Caco-2 (cell line): ENCODE measurements around the gene FBXL12. TPM values are rescaled to one million over a fixed set of nuclear protein-coding genes. Genes with fewer than 3 reads are reported as not detected.

Source experiments
- BruUV-seq: library from RNA; stranded (reverse); fragments of 400-500 nt; replicated peaks from 2 replicates; lab custom pipeline; 2021; lab: Mats Ljungman, UMichigan
- CTCF ChIA-PET: fragments of 300-600 bp; sonication (Branson Sonifier 250); formaldehyde crosslinking; loops from one replicate; lab custom pipeline; 2022; ENCODE audit warnings: antibody characterized with exemption; lab: Charles Lee
- POLR2A ChIA-PET: fragments of 300-600 bp; sonication (Branson Sonifier 250); formaldehyde crosslinking; loops from one replicate; lab custom pipeline; 2022; ENCODE audit warnings: antibody characterized with exemption; lab: Charles Lee
- DNase-seq, 2 experiments: peaks; one replicate each; pipeline versions ENCODE4 v3.0.0 to v3.0.0-alpha.2; 2020 to 2022
- H3K27me3 ChIP-seq: replicated peaks from 2 replicates; pipeline ENCODE4 v1.6.0; 2011; ENCODE audit warnings: low read length; ENCODE audit not compliant: control insufficient read depth, insufficient read depth
- H3K36me3 ChIP-seq: 2 replicates; pipeline ENCODE4 v1.5.1; 2011; ENCODE audit warnings: low read length; ENCODE audit not compliant: control insufficient read depth, insufficient read depth
- H3K4me1 ChIP-seq: fragments of 250-450 bp; sonication (Bioruptor Pico); 2 replicates; pipeline ENCODE4 v1.5.1; 2020; ENCODE audit warnings: mild to moderate bottlenecking
- H3K4me3 ChIP-seq: 2 replicates; pipeline ENCODE4 v1.5.1; 2011; ENCODE audit warnings: low read depth, mild to moderate bottlenecking, control low read depth, low read length
- H3K9me3 ChIP-seq: fragments of 250-450 bp; sonication (Bioruptor Pico); 2 replicates; pipeline ENCODE4 v1.5.1; 2020; ENCODE audit warnings: mild to moderate bottlenecking, moderate library complexity
- H3K27ac Mint-ChIP-seq: one replicate; pipeline ENCODE4 v1.8.0; 2022; ENCODE audit warnings: mixed read lengths; ENCODE audit not compliant: unreplicated experiment
- H3K27me3 Mint-ChIP-seq: one replicate; pipeline ENCODE4 v1.8.0; 2022; ENCODE audit warnings: mixed read lengths; ENCODE audit not compliant: insufficient read depth, unreplicated experiment
- H3K36me3 Mint-ChIP-seq: one replicate; pipeline ENCODE4 v1.8.0; 2022; ENCODE audit warnings: mild to moderate bottlenecking, mixed read lengths; ENCODE audit not compliant: insufficient read depth, unreplicated experiment
- H3K4me1 Mint-ChIP-seq: one replicate; pipeline ENCODE4 v1.8.0; 2022; ENCODE audit warnings: low read depth, mixed read lengths; ENCODE audit not compliant: unreplicated experiment
- H3K4me3 Mint-ChIP-seq: one replicate; pipeline ENCODE4 v1.8.0; 2022; ENCODE audit warnings: mild to moderate bottlenecking, moderate library complexity, mixed read lengths; ENCODE audit not compliant: unreplicated experiment
- H3K9me3 Mint-ChIP-seq: one replicate; pipeline ENCODE4 v1.8.0; 2022; ENCODE audit warnings: mixed read lengths; ENCODE audit not compliant: unreplicated experiment
- CTCF ChIP-seq, 2 experiments: fragments of 200-600 bp in 1 of 2; IDR thresholded peaks; 1 replicate in 1 of 2; 2 replicates in 1 of 2; pipeline versions ENCODE4 v1.5.1 to v1.8.0; 2011 to 2022; ENCODE audit warnings: antibody characterized with exemption in 1 of 2, control low read depth in 1 of 2, inconsistent platforms in 1 of 2, low read depth in 1 of 2, low read length in 1 of 2, mild to moderate bottlenecking in 1 of 2, moderate library complexity in 1 of 2; ENCODE audit not compliant: insufficient read depth in 1 of 2, severe bottlenecking in 1 of 2, unreplicated experiment in 1 of 2
- intact Hi-C: fragments of 100-400 bp; cut with micrococcal nuclease; formaldehyde crosslinking; loops from one replicate; pipeline ENCODE4 v1.10.0; 2022; ENCODE audit not compliant: unreplicated experiment
- total RNA-seq: library from RNA; stranded (reverse); gene quantifications from 2 replicates; pipeline ENCODE4 v1.2.3, GENCODE V29; 2022

Gene FBXL12
- total RNA-seq, 1 experiment from 2014 or later = 39.9 TPM

- H3K36me3 Mint-ChIP-seq = no peaks in the 10 kb centered on the region
- POLR2A ChIA-PET = no interaction called here
- no peak overlapping the region for H3K4me3 ChIP-seq
- no peaks in the 10 kb centered on the region for H3K9me3 Mint-ChIP-seq
- H3K36me3 ChIP-seq = no peaks in the 10 kb centered on the region
- no peaks in the 10 kb centered on the region for H3K9me3 ChIP-seq
- TF ChIP-seq CTCF (IDR thresholded peaks at IDR 0.05; ENCODE audit: insufficient read depth in 1 of 2, low read depth in 1 of 2, low read length in 1 of 2, severe bottlenecking in 1 of 2, unreplicated experiment in 1 of 2) = no peak
- CTCF ChIA-PET = interaction anchor here (0.6 kb wide), 2 partner anchors 62 to 80 kb away, joined by 3 read pairs; no protein-coding TSS in a partner anchor
- H3K27me3 ChIP-seq = no peaks in the 10 kb centered on the region
- H3K27ac Mint-ChIP-seq = no peak overlapping the region
- H3K4me1 ChIP-seq = no peaks in the 10 kb centered on the region
- H3K27me3 Mint-ChIP-seq = peaks cover 3% of the 10 kb centered on the region
- intact Hi-C loops = no loop called here
- no peak overlapping the region for H3K4me3 Mint-ChIP-seq
- no peaks in the 10 kb centered on the region for H3K4me1 Mint-ChIP-seq
- DNase-seq = no peak
- BruUV-seq = no TSS peak
Measured at GRCh38 chr19:9860407-9860806, 41.5 kb upstream of the FBXL12 start.

DNA sequence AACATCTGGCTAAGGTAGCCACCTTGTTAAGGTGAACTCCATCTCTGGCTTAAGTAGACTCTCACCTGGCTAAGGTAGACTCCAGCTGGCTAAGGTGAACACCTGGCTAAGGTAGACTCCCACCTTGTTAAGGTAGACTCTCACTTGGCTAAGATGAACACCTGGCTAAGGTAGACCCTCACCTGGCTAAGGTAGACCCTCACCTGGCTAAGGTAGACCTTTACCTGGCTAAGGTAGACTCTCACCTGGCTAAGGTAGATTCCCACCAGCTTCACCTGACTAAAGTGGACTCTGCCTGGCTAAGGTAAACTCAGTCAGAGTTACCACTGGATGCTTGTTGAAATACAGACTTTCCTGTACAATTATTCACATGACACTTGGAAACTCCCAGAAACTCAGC is 39.9 kb upstream of the FBXL12 start:
- Histone ChIP-seq H3K9me3 (no peaks in the 10 kb centered on the region), H3K4me3 (no peak overlapping the region), H3K27me3 (no peaks in the 10 kb centered on the region), H3K36me3 (no peaks in the 10 kb centered on the region), H3K4me1 (no peaks in the 10 kb centered on the region)
- POLR2A ChIA-PET = interaction anchor here (0.6 kb wide), 1 partner anchor 30 kb away, joined by 3 read pairs; no protein-coding TSS in a partner anchor
- peaks cover 3% of the 10 kb centered on the region for H3K27me3 Mint-ChIP-seq
- DNase-seq = no peak
- no peak overlapping the region for H3K27ac Mint-ChIP-seq
- no peaks in the 10 kb centered on the region for H3K4me1 Mint-ChIP-seq
- no peak overlapping the region for H3K4me3 Mint-ChIP-seq
- peaks cover 4% of the 10 kb centered on the region for H3K36me3 Mint-ChIP-seq
- CTCF ChIA-PET = no interaction called here
- intact Hi-C loops = no loop called here
- H3K9me3 Mint-ChIP-seq = peaks cover 5% of the 10 kb centered on the region
- no TSS peak for BruUV-seq
- no peak for TF ChIP-seq CTCF (IDR thresholded peaks at IDR 0.05; ENCODE audit: insufficient read depth in 1 of 2, low read depth in 1 of 2, low read length in 1 of 2, severe bottlenecking in 1 of 2, unreplicated experiment in 1 of 2)

DNA sequence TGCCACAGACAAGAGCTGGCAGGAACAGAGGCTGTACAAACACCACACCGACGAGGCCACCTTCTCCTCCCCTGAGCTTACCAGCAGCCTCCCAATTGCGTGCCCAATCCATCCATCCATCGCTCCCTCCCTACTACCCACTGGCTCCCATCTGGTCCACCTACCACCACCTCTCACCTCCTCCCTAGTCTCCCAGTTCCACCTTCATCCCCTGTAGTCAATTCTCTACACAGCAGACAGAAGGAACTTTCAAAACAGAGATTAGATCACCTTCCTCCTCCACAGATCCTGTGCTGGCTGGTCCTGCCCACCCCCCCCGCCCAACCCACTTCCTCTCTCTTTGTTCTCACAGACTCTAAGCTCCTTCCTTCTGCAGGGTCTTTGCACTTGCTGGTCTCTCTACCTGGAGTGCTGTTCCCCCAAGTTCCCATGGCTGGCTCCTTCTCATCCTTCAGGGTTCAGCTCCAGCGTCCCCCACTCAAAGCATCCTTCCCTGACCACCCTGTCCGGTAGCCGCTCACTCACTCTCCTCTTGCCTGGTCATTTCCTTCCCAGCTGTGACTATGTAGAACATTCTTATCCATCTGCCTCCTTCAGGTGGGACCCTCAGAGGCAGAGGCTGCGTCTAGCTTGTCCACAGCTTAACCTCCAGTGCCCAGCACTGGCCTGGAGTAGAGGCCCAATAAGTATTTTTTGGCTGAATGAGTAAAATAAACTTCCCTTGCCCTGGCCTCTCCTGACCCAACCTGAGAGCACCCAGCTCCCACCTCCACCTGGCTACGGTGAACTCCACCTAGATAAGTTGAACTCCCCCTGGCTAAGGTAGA is 39.3 kb upstream of the FBXL12 start:
- DNase-seq = no peak
- POLR2A ChIA-PET = no interaction called here

More for the DNA sequence above, 39.3 kb upstream of the FBXL12 start:
- intact Hi-C loops = no loop called here
- CTCF ChIA-PET = no interaction called here
- no peak overlapping the region for H3K4me3 Mint-ChIP-seq
- no peak for TF ChIP-seq CTCF (IDR thresholded peaks at IDR 0.05; ENCODE audit: insufficient read depth in 1 of 2, low read depth in 1 of 2, low read length in 1 of 2, severe bottlenecking in 1 of 2, unreplicated experiment in 1 of 2)
- Histone ChIP-seq H3K9me3 (no peaks in the 10 kb centered on the region), H3K4me3 (no peak overlapping the region), H3K27me3 (no peaks in the 10 kb centered on the region), H3K4me1 (no peaks in the 10 kb centered on the region), H3K36me3 (no peaks in the 10 kb centered on the region)
- no peaks in the 10 kb centered on the region for H3K4me1 Mint-ChIP-seq
- peaks cover 3% of the 10 kb centered on the region for H3K27me3 Mint-ChIP-seq
- H3K27ac Mint-ChIP-seq = no peak overlapping the region
- H3K36me3 Mint-ChIP-seq = peaks cover 7% of the 10 kb centered on the region
- no TSS peak for BruUV-seq
- peaks cover 10% of the 10 kb centered on the region for H3K9me3 Mint-ChIP-seq
